Stimulated activated CD8-positive, alpha-beta memory T cell treated with anti-CD3 and anti-CD28 coated beads, Interleukin-2, amount 100 ng/mL, for 1 hour (primary cell): ENCODE data around the gene ZDHHC21.

Source experiments
- DNase-seq, 2 donors: peaks; one replicate each; pipeline ENCODE4 v3.0.0-alpha.2; 2020; ENCODE audit warnings: low read depth in 2 of 2

ZDHHC21 gene

GRCh38 chr9:14693251-14693861 lies at the start of gene ZDHHC21:
ZDHHC21 (minus strand) TSS chr9:14693432; CDS start chr9:14674340, 19,092 bp downstream.
- DNase-seq: peak; percentile 12 to 16

- DNase-seq: no peak
These were observed 48.1 kb upstream of the ZDHHC21 start for GRCh38 chr9:14741369-14741768.

- DNase-seq: no peak
These were observed 39.9 kb upstream of the ZDHHC21 start for GRCh38 chr9:14733133-14733532.

GRCh38 chr9:14731294-14731981 lies 38.2 kb upstream of the ZDHHC21 start:
- DNase-seq: no peak

- DNase-seq: no peak
These were observed 37.2 kb upstream of the ZDHHC21 start for GRCh38 chr9:14730461-14730898.

- no peak for DNase-seq
These were observed 30.1 kb upstream of the ZDHHC21 start for GRCh38 chr9:14723301-14723700.

GRCh38 chr9:14722391-14723035 lies 29.3 kb upstream of the ZDHHC21 start, which contains the start of gene CER1:
CER1 (minus strand) TSS chr9:14722733; CDS start chr9:14722672, 61 bp downstream.
- no peak for DNase-seq

- no peak for DNase-seq
These were observed 26.1 kb upstream of the ZDHHC21 start for GRCh38 chr9:14719231-14719923.

GRCh38 chr9:14715102-14715501 lies 21.9 kb upstream of the ZDHHC21 start:
- no peak for DNase-seq

- no peak for DNase-seq
These were observed 20.0 kb upstream of the ZDHHC21 start for GRCh38 chr9:14713187-14713767.

GRCh38 chr9:14710804-14711203 lies 17.6 kb upstream of the ZDHHC21 start:
- DNase-seq: no peak

- DNase-seq: no peak
These were observed 13.4 kb upstream of the ZDHHC21 start for GRCh38 chr9:14706530-14707140.

- DNase-seq: no peak
These were observed 11.8 kb upstream of the ZDHHC21 start for GRCh38 chr9:14705079-14705478.

- DNase-seq: no peak
These were observed 11.0 kb upstream of the ZDHHC21 start for GRCh38 chr9:14704281-14704680.

- DNase-seq: no peak
These were observed 9.0 kb upstream of the ZDHHC21 start for GRCh38 chr9:14702200-14702720.

- no peak for DNase-seq
These were observed 572 bp downstream of the ZDHHC21 start for GRCh38 chr9:14692470-14693250.

GRCh38 chr9:14690948-14691730 lies 2.1 kb downstream of the ZDHHC21 start:
- DNase-seq: no peak

GRCh38 chr9:14687042-14687719 lies 6.1 kb downstream of the ZDHHC21 start:
- no peak for DNase-seq

- DNase-seq: no peak
These were observed 7.1 kb downstream of the ZDHHC21 start for GRCh38 chr9:14686168-14686567.
